Type B pancreatic cell (in vitro differentiated cells): ENCODE measurements around the gene CA12. TPM values are rescaled to one million over a fixed set of nuclear protein-coding genes. Genes with fewer than 3 reads are reported as not detected.

ENCODE experiments used
- DNase-seq: peaks from one replicate; pipeline ENCODE4 v3.0.0; 2021; ENCODE audit warnings: mixed read lengths; ENCODE audit not compliant: unreplicated experiment; ENCODE audit errors: extremely low spot score
- H3K27ac Mint-ChIP-seq: 2 replicates; pipeline ENCODE4 v1.8.0; 2021; ENCODE audit warnings: mild to moderate bottlenecking, mixed read lengths
- H3K27me3 Mint-ChIP-seq: 2 replicates; pipeline ENCODE4 v1.8.0; 2021; ENCODE audit warnings: mixed read lengths
- H3K36me3 Mint-ChIP-seq: 2 replicates; pipeline ENCODE4 v1.8.0; 2021; ENCODE audit warnings: mixed read lengths
- H3K4me1 Mint-ChIP-seq: one replicate; pipeline ENCODE4 v1.8.0; 2021; ENCODE audit warnings: mixed read lengths; ENCODE audit not compliant: unreplicated experiment
- H3K4me3 Mint-ChIP-seq: 2 replicates; pipeline ENCODE4 v1.8.0; 2021; ENCODE audit warnings: mild to moderate bottlenecking, mixed read lengths
- H3K9me3 Mint-ChIP-seq: 2 replicates; pipeline ENCODE4 v1.8.0; 2021; ENCODE audit warnings: mixed read lengths
- total RNA-seq: library from RNA; stranded (reverse); gene quantifications from 2 replicates; pipeline ENCODE4 v1.2.1, GENCODE V29; 2021; ENCODE audit warnings: low replicate concordance
- TF ChIP-seq, protein P1 (sequence below): fragments of 200-600 bp; sonication (generic); conservative IDR thresholded peaks from 2 replicates; pipeline ENCODE4 v1.5.0; 2021; ENCODE audit warnings: antibody characterized with exemption, mild to moderate bottlenecking

The CA12 gene
- total RNA-seq, 1 donor from 2014 or later, result 5.5 TPM

DNA sequence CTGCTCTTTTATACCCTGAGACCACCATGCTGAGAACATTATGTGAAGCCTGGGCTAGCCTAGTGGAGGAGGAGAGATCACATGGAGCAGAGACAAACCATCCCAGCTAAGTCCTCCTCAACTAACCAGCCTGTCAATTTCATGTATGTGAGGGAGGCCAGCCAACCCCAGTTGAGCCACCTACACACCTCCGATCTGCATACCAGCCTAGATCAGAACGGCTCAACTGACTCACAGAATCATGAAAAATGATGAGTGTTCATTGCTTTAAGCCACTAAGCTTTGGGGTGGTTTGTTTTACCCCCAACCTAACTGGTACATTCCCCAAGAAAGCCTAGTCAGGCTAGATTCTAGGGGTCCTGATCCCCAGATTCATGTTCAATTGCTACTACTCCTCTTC is 19.4 kb upstream of the CA12 start:
- H3K27ac Mint-ChIP-seq, result no peak overlapping the region
- H3K4me1 Mint-ChIP-seq, result peaks cover 11% of the 10 kb centered on the region
- H3K36me3 Mint-ChIP-seq, result no peaks in the 10 kb centered on the region
- TF ChIP-seq, protein P1, sequence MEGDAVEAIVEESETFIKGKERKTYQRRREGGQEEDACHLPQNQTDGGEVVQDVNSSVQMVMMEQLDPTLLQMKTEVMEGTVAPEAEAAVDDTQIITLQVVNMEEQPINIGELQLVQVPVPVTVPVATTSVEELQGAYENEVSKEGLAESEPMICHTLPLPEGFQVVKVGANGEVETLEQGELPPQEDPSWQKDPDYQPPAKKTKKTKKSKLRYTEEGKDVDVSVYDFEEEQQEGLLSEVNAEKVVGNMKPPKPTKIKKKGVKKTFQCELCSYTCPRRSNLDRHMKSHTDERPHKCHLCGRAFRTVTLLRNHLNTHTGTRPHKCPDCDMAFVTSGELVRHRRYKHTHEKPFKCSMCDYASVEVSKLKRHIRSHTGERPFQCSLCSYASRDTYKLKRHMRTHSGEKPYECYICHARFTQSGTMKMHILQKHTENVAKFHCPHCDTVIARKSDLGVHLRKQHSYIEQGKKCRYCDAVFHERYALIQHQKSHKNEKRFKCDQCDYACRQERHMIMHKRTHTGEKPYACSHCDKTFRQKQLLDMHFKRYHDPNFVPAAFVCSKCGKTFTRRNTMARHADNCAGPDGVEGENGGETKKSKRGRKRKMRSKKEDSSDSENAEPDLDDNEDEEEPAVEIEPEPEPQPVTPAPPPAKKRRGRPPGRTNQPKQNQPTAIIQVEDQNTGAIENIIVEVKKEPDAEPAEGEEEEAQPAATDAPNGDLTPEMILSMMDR, result no peak
- no peak for DNase-seq
- H3K27me3 Mint-ChIP-seq, result peaks cover 16% of the 10 kb centered on the region
- H3K9me3 Mint-ChIP-seq, result no peaks in the 10 kb centered on the region
- no peak overlapping the region for H3K4me3 Mint-ChIP-seq

DNA sequence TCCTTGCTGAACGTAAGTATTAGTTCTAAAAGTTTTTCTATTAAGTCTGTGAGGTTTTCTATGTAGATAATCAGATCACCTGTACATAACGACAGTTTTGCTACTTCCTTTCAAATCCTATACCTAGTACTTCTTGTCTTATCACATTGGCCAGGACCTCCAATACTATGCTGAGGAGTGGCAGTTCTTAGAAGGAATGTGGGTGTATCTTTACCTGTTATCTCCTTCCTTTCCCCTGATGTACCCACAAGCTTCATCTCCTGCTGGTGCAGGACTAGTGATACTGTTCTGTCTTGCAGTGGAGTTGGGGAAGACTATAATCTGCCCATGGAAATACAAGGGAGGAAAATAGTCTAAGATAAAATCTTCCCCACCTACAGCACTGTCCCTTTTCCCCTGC is 16.8 kb upstream of the CA12 start:
- TF ChIP-seq, protein P1, result no peak
- no peak overlapping the region for H3K4me3 Mint-ChIP-seq
- H3K9me3 Mint-ChIP-seq, result no peaks in the 10 kb centered on the region
- H3K27me3 Mint-ChIP-seq, result peaks cover 16% of the 10 kb centered on the region
- no peak overlapping the region for H3K27ac Mint-ChIP-seq
- no peak for DNase-seq
- peaks cover 7% of the 10 kb centered on the region for H3K4me1 Mint-ChIP-seq
- H3K36me3 Mint-ChIP-seq, result no peaks in the 10 kb centered on the region

DNA sequence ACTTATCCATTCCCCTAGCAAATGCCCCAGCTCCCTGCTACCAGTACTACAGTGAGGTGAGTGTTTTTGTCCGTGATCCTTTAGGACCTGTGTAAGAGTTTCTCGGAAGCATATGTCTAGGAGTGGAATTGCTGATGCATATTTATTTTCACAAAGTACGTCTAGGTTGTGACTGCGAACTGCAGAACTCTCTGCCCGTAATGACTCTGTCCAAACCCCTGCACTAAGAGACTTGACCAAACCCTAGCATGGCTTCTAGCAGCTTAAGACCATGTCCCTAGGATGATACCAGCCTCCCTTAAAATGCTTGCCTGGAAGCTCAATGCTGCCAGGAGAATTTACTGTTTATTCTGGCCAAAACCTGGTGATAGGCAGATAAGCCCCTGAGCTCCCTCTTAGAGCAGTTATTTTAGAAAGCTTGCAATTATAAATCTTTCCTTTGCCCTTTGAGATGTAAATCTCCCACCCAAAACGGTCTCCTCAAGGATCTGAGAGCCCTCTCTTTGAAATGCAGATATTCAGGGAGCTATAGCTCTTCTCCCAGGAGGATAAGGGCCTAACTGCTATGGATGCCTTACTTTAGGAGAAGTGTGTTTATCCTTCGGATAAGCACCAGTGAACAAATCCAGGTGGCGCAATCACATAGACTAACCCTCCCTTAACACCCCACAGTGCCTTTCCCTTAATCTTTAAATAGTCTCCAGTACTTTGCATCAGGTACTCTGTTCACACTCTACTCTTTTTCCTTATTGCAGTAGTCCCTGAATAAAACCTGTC is 14.7 kb upstream of the CA12 start:
- no peaks in the 10 kb centered on the region for H3K36me3 Mint-ChIP-seq
- H3K4me1 Mint-ChIP-seq, result peaks cover 4% of the 10 kb centered on the region
- peaks cover 19% of the 10 kb centered on the region for H3K27me3 Mint-ChIP-seq
- H3K4me3 Mint-ChIP-seq, result no peak overlapping the region
- DNase-seq, result no peak
- TF ChIP-seq, protein P1, result no peak
- no peaks in the 10 kb centered on the region for H3K9me3 Mint-ChIP-seq
- H3K27ac Mint-ChIP-seq, result no peak overlapping the region

DNA sequence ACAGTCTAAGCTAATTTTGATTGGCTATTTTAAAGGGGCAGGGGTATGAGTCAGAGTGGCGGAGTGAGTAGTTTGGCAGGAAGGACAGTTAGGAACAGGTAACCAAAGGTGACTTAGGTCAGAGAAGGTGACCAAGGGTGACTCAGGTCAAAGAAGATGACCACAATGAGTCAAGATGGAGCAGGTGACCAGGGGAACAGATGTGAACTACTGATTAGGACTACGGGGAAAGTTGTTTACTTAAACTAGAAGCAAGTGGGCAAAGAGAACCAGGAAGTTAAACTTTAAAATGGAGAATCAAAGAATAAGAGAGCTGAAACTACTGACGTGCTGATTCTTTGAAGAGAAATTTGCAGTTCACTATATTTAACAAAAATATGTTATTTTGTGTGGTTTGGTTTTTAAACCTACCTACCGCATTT is 14.1 kb upstream of the CA12 start:
- H3K27ac Mint-ChIP-seq, result no peak overlapping the region

DNA sequence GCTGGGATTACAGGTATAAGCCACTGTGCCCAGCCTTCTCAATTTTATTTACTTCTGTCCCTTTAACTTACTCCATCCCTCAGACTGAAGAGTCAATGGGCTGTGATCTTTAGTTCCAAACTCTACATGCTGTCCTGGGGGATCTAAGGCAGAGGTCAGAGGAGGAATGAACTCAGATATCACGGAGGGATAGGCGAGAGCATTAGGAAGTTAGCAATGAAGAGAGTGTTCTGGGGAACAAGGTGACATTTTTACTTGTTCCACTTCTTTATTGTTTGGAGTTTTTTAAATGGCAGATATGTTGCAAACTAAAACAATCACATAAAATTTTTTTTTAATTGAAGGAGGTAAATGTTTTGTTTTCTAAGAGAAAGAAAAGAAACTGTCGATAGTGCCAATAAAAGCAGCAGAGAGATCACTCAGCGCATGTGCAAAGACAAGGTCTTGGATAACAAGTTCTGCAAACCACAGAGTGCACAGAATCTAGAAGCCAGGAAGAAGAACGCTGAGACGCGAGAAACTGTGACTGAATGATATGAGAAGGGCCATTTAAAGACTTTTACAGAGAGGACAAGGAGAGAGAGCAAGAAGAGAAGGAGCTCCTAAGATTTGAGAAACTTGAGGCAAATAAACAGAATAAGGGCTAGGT is 10.8 kb upstream of the CA12 start:
- H3K27me3 Mint-ChIP-seq, result peaks cover 11% of the 10 kb centered on the region

More for the DNA sequence above, 14.1 kb upstream of the CA12 start:
- TF ChIP-seq, protein P1, result no peak
- DNase-seq, result no peak
- Mint-ChIP-seq H3K36me3 (no peaks in the 10 kb centered on the region), H3K4me3 (no peak overlapping the region), H3K27me3 (peaks cover 19% of the 10 kb centered on the region), H3K9me3 (no peaks in the 10 kb centered on the region), H3K4me1 (peaks cover 5% of the 10 kb centered on the region)

More for the DNA sequence above, 10.8 kb upstream of the CA12 start:
- Mint-ChIP-seq H3K9me3 (no peaks in the 10 kb centered on the region), H3K27ac (no peak overlapping the region), H3K36me3 (no peaks in the 10 kb centered on the region), H3K4me3 (no peak overlapping the region), H3K4me1 (peaks cover 32% of the 10 kb centered on the region)
- DNase-seq, result no peak
- TF ChIP-seq, protein P1, result no peak
